ENCODE results near the gene ARID3A.

The ARID3A gene

GRCh38 chr19:913080-913748 is 12.6 kb upstream of the ARID3A start, which contains the start of gene R3HDM4:
Gene R3HDM4, minus strand, starts transcription at chr19:913219. Its CDS starts 62 bp downstream, at chr19:913157.
- DNase-seq = peak; percentile 52

GRCh38 chr19:916645-917322 is 9.1 kb upstream of the ARID3A start:
- DNase-seq = no peak

DNA sequence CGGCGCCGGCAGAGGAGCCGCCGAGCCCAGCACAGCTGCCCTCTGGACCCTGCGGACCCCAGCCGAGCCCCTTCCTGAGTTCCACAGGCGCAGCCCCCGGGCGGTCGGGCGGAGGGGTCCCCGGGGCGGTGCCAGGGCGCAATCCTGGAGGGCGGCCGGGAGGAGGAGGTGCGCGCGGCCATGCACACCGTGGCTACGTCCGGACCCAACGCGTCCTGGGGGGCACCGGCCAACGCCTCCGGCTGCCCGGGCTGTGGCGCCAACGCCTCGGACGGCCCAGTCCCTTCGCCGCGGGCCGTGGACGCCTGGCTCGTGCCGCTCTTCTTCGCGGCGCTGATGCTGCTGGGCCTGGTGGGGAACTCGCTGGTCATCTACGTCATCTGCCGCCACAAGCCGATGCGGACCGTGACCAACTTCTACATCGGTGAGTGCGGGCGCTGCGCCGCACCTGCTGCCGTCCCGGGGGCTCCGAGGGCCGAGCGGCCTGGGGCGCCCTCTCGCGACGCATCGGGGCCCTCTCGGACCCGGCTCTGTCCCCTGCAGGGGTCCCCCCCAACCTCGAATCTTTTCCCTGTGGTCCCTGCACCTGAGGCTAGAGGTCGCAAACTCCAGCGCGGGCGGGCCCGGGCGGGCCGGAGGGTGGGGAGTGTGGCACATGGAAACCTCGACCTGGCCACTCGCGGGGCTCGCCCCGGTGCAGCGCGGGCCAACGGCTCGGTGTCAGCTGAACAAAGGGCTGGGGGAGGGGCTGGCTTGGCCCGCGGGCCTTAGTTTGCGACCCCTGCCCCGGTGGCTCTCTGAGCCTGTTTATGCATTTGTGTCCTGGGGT is 8.3 kb upstream of the ARID3A start, which contains the start of gene KISS1R:
Gene KISS1R (plus strand): TSS at position 11 of the 829 bp plus-strand sequence. CDS start 170 bp downstream, at position 181.
- peak; percentile 37 for DNase-seq

DNA sequence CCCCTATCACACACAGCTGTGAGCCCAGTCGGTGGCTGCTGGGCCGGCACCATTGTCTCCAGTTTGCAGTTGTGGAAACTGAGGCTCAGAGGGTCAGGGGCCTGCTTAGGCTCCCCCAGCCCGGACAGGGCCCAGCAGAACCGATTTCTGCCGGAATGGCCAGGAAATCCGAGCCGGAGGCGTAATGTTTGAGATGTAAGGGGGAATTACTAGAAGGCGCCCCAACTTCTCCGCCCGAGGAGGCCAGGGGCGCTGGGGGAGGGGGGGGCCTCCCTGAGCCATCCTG is 7.7 kb upstream of the ARID3A start:
- no peak for DNase-seq

DNA sequence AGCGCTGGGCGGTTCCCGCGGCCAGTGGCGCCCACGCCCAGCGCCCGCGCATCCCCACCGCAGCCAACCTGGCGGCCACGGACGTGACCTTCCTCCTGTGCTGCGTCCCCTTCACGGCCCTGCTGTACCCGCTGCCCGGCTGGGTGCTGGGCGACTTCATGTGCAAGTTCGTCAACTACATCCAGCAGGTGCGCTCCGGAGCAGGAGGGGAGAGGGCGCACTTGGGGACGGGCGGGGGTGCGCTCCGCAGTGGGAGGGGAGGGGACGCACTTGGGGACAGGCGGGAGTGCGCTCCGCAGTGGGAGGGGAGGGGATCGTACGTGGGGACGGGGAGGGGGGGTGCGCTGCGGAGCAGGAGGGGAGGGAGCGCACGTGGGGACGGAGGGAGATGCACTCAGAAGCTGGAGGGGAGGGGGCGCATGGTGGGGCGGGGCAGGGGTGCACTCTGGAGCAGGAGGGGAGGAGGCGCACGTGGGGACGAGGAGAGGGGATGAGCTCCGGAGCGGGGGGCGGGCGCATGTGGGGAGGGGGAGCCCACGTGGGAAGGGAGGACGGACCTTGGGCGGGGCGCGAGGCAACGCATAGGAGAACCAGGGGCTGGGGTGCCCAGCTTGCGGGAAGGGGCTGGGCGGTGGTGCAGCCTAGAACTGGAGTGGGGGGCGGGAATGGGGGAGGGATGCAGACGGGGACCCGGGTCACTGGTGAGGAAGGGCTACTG is 7.2 kb upstream of the ARID3A start:
- no peak for DNase-seq

GRCh38 chr19:919199-920050 is 6.4 kb upstream of the ARID3A start:
- DNase-seq = peak; percentile 45

- DNase-seq = peak; percentile 53
These were observed 5.6 kb upstream of the ARID3A start for GRCh38 chr19:920051-920864.

DNA sequence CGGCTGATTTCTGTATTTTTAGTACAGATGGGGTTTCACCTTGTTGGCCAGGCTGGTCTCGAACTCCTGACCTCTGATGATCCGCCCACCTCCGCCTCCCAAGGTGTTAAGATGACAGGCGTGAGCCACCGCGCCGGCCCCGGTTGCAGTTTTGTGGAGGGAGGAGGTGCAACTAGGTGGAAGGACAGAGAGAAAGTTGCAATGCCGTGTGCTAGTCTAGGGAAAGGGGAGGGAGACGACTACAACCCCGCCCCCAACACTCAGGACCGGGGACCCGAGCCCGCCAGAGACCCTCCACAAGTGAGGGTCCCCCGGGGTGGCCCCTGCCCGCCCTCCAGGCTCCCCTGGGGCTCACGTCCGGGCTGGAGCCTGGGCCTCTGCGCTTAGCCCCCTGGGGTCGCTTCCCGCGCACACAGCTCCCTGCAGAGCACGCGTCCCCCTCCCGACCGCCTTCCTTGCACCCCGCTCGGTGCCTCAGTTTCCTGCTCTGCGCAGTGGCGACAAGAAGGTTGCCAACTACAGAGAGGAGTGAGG is 1.2 kb upstream of the ARID3A start:
- DNase-seq = no peak

DNA sequence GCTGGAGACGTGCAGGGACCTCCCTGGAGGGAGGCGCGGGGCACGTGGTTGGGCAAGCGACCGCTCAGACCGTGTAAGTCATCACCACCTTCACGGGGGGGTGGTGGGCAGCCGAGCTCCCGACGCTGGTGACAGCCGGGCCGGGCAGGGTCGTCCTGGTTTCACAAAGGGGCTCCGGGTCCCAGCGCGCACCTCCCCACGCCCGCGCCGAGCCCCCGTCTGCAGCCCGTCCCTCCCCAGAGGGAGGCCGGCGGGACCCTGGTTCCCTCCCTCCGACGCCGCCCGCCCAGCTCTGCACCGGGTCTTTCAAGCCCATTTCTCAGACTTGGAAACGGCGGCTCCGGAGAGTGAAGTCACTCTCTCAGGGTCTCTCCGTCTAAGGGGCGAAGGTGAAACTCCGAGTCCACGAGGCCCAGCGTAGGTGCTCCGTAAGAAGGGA is 729 bp upstream of the ARID3A start:
- DNase-seq = peak; percentile 77

- DNase-seq = no peak
These were observed 421 bp downstream of the ARID3A start for GRCh38 chr19:926323-926588.

- no peak for DNase-seq
These were observed 935 bp downstream of the ARID3A start for GRCh38 chr19:926589-927350.

- DNase-seq = no peak
These were observed 1.5 kb downstream of the ARID3A start for GRCh38 chr19:927351-927779.

- no peak for DNase-seq
These were observed 2.1 kb downstream of the ARID3A start for GRCh38 chr19:927780-928401.

DNA sequence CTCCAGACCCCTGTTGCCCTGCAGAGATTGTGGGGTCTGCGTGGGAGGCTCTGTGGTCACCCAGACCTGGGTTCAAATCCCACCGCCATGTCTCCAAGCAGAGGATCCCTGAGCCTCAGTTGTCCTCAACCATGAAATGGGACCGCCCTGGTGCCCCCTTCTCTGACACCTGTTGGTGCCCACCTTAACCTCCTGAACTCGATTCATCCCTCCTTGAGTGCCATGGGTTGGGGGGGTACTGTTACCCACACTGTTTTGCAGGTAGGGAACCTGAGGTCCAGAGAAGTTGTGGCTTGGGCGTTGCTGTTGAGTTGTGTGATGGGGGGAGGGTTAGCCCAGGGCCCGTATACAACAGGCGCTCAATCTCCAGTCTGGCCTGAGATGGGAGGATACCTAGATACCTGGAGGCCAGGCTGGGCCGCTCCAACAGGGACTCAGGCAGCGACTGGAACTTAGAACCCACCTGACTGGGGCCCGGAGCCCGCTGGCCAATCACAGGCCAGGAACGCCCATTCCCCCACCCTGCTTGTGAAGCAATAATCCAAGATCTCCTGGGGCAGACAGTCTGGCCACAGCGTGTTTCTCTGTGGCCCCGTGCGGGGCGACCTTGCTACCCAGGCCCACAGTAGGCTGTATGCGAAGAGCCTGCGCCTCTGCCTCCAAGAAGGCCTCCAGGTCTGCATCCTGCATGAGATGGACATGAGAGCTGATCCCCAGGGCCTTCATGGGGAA is 2.8 kb downstream of the ARID3A start:
- no peak for DNase-seq

DNA sequence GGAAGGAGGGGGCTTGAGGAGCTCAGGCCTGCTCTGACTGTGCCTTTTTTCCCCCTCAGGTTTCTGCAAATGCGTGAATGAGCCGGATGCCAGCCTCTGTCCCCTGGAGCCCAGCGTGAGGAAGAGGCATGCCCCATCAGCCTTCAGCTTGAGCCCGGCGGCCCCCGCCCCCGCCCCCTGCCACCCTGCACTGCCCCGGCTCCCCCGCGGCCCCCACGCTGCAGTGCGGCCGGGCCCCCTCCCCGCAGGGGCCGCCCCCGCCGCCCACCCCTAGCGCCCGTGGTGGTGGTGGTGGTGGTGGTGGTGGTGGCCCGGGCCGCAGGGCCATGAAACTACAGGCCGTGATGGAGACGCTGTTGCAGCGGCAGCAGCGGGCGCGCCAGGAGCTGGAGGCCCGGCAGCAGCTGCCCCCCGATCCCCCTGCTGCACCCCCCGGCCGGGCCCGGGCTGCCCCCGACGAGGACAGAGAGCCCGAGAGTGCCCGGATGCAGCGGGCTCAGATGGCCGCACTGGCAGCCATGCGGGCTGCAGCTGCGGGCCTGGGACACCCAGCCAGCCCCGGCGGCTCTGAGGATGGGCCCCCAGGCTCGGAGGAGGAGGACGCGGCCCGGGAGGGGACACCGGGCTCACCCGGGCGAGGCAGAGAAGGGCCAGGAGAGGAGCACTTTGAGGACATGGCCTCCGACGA is 3.5 kb downstream of the ARID3A start:
- DNase-seq = no peak

GRCh38 chr19:929891-930258 is 4.0 kb downstream of the ARID3A start:
- DNase-seq = no peak

GRCh38 chr19:931860-932647 is 6.2 kb downstream of the ARID3A start:
- no peak for DNase-seq

Data from NCI-H2029 (cell line).